HepG2 (cell line): ENCODE results near the gene PTPRCAP. TPM values are rescaled to one million over a fixed set of nuclear protein-coding genes. Genes with fewer than 3 reads are reported as not detected.
A peak's percentile ranks its signal among the peaks of the same experiment; 100 is the strongest.

Experiments used
- AGO2 ChIP-seq: fragments of 200-400 bp; formaldehyde crosslinking; optimal IDR thresholded peaks from 2 replicates; pipeline ENCODE3; 2017; ENCODE audit warnings: mild to moderate bottlenecking, low read depth, low read length, moderate library complexity
- ELF3 ChIP-seq: IDR thresholded peaks from 2 replicates; pipeline ENCODE4 v1.6.1; 2016; ENCODE audit warnings: missing genetic modification reagents, missing compliant biosample characterization
- FOXJ3 ChIP-seq: sonication (generic); formaldehyde crosslinking; IDR thresholded peaks from 2 replicates; pipeline ENCODE4 v1.4.0; 2020; ENCODE audit warnings: missing genetic modification reagents, mild to moderate bottlenecking, borderline replicate concordance
- HNF4A ChIP-seq: sonication (generic); formaldehyde crosslinking; IDR thresholded peaks from 2 replicates; pipeline ENCODE4 v1.4.0; 2020; ENCODE audit warnings: missing genetic modification reagents
- HNRNPH1 ChIP-seq: fragments of 200-400 bp; formaldehyde crosslinking; optimal IDR thresholded peaks from 2 replicates; pipeline ENCODE3; 2017; ENCODE audit warnings: mild to moderate bottlenecking, low read depth, low read length
- HNRNPK ChIP-seq: fragments of 200-400 bp; formaldehyde crosslinking; IDR thresholded peaks from 2 replicates; pipeline ENCODE4 v1.6.1; 2018; ENCODE audit warnings: low read length, low read depth, moderate library complexity, mild to moderate bottlenecking; ENCODE audit not compliant: poor library complexity, severe bottlenecking
- MEIS1 ChIP-seq: sonication (generic); formaldehyde crosslinking; IDR thresholded peaks from 2 replicates; pipeline ENCODE4 v1.9.0; 2021; ENCODE audit warnings: mild to moderate bottlenecking, missing genetic modification reagents, moderate library complexity, borderline replicate concordance
- PAF1 ChIP-seq: IDR thresholded peaks from 2 replicates; pipeline ENCODE4 v1.6.1; 2016; ENCODE audit warnings: missing genetic modification reagents, missing compliant biosample characterization
- PLRG1 ChIP-seq: fragments of 450-650 bp; conservative IDR thresholded peaks from 2 replicates; pipeline ENCODE4 v1.6.1; 2016
- RELA ChIP-seq: sonication (generic); formaldehyde crosslinking; IDR thresholded peaks from 2 replicates; pipeline ENCODE4 v1.4.0; 2020; ENCODE audit warnings: missing genetic modification reagents
- ZBTB26 ChIP-seq: IDR thresholded peaks from 2 replicates; pipeline ENCODE4 v1.6.1; 2016; ENCODE audit warnings: missing compliant biosample characterization, missing genetic modification reagents, borderline replicate concordance
- ZBTB4 ChIP-seq: sonication (generic); formaldehyde crosslinking; IDR thresholded peaks from 2 replicates; pipeline ENCODE4 v1.4.0; 2020; ENCODE audit warnings: missing genetic modification reagents, mild to moderate bottlenecking, borderline replicate concordance
- ZBTB7B ChIP-seq: sonication (generic); formaldehyde crosslinking; IDR thresholded peaks from 2 replicates; pipeline ENCODE4 v1.4.0; 2020; ENCODE audit warnings: missing genetic modification reagents
- ZMYM2 ChIP-seq: sonication (generic); formaldehyde crosslinking; IDR thresholded peaks from 2 replicates; pipeline ENCODE4 v1.8.0; 2022; ENCODE audit warnings: mild to moderate bottlenecking, missing genetic modification reagents
- ZNF251 ChIP-seq: sonication (generic); formaldehyde crosslinking; IDR thresholded peaks from 2 replicates; pipeline ENCODE4 v1.9.0; 2021; ENCODE audit warnings: mild to moderate bottlenecking, missing genetic modification reagents
- ZNF317 ChIP-seq: sonication (generic); formaldehyde crosslinking; IDR thresholded peaks from 2 replicates; pipeline ENCODE4 v1.5.0; 2020; ENCODE audit warnings: mild to moderate bottlenecking, missing genetic modification reagents
- ZNF333 ChIP-seq: sonication (generic); formaldehyde crosslinking; IDR thresholded peaks from 2 replicates; pipeline ENCODE4 v1.4.0; 2020; ENCODE audit warnings: mild to moderate bottlenecking, missing genetic modification reagents, borderline replicate concordance
- ZSCAN21 ChIP-seq: sonication (generic); formaldehyde crosslinking; IDR thresholded peaks from 2 replicates; pipeline ENCODE4 v1.8.0; 2022; ENCODE audit warnings: mild to moderate bottlenecking, missing genetic modification reagents, moderate library complexity, borderline replicate concordance
- polyA plus RNA-seq, 8 experiments: library from polyadenylated mRNA; depleted of rRNA in 3 of 8; stranded (reverse) in 7 of 8; unstranded in 1 of 8; fragments of >200 nt; fragmentation: Illumina TruSeq in 4 of 8; extraction: Trizol in 4 of 8; gene quantifications; 2 replicates each; pipeline versions ENCODE4 v1.2.1 to v1.2.3, GENCODE V29; 2011 to 2016; ENCODE audit warnings: low read depth in 4 of 8, missing spikeins in 1 of 8, mixed read lengths in 1 of 8; ENCODE audit not compliant: insufficient read depth in 1 of 8
- total RNA-seq, 5 experiments: library from RNA; depleted of rRNA; stranded (reverse); fragments of >200 nt; fragmentation: Illumina TruSeq; extraction: Trizol; gene quantifications; 2 replicates each; pipeline ENCODE4 v1.2.3, GENCODE V29; 2016; ENCODE audit warnings: low read depth in 1 of 5
- TF ChIP-seq, protein P1 (sequence below): sonication (generic); formaldehyde crosslinking; IDR thresholded peaks from 2 replicates; pipeline ENCODE4 v1.4.0; 2020; ENCODE audit warnings: missing genetic modification reagents, borderline replicate concordance
- TF ChIP-seq, protein P2 (sequence below): IDR thresholded peaks from 2 replicates; pipeline ENCODE4 v1.6.1; 2012; ENCODE audit warnings: inconsistent platforms

Gene PTPRCAP
- total and polyA plus RNA-seq, 2 of the 13 experiments (the other 11 are each of a cell fraction or from before 2014, with no cell fraction given), result 0.60 to 0.70 TPM

DNA sequence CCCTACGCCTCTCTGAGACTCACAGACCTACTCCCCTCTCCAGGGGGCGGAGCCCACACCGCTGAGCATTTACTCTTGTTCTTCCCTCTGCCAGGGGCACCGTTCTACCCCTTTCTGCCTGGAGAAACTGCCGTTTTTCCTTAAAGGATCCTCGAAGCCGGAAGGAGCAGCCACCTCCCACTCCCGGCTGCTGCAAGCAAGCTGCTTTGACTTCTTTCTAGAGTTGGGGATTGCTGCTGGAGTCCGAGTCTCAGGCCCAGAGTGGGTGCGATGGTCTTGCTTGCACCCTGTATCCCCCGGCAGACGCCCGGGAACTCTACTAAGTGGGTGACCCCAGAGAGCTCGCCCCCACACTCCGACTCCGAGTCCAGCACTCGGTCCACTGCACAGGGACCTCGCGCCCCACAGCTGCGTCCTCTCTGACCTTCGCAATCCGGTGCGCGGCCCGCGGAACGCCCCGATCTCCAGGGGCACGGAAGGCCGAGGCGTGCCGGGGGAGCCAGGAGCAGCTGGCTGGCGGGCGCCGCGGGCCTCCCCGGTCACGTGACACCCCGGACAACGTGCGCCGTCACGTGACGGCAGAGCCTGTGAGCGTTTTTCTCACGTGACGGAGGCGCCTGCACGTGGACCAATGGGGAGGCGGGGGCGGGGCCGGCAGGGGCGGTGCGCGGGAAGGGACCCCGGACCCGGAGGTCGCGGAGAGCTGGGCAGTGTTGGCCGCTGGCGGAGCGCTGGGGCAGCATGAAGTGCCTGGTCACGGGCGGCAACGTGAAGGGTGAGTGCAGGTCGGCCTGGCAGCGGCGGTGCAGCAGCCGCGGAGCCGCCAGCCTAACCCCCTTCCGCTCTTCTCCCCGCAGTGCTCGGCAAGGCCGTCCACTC, 45.9 kb downstream of the PTPRCAP start, which contains the start of gene RAD9A (continued):
- TF ChIP-seq ELF3 (CRISPR knock-in tag) (peak; percentile 68), FOXJ3 (CRISPR knock-in tag) (no peak), HNF4A (CRISPR knock-in tag) (peak; percentile 26; the same call in 1 of the 2 replicates), ZBTB7B (CRISPR knock-in tag) (peak; percentile 77; the same call in 1 of the 2 replicates), RELA (CRISPR knock-in tag) (0 out of 2 replicates have a peak, but pooled peaks have one; percentile 71), ZBTB26 (0 out of 2 replicates have a peak, but pooled peaks have one; percentile 26), PAF1 (CRISPR knock-in tag) (no peak), ZNF251 (CRISPR knock-in tag) (no peak), ZNF333 (CRISPR knock-in tag) (no peak), MEIS1 (CRISPR knock-in tag) (peak; percentile 78), ZNF317 (CRISPR knock-in tag) (peak; percentile 84), ZBTB4 (no peak), ZMYM2 (0 out of 2 replicates have a peak, but pooled peaks have one; percentile 44), HNRNPK (peak; percentile 64), ZSCAN21 (CRISPR knock-in tag) (peak; percentile 96), AGO2 (no peak), HNRNPH1 (no peak), PLRG1 (no peak)
- TF ChIP-seq, protein P1, sequence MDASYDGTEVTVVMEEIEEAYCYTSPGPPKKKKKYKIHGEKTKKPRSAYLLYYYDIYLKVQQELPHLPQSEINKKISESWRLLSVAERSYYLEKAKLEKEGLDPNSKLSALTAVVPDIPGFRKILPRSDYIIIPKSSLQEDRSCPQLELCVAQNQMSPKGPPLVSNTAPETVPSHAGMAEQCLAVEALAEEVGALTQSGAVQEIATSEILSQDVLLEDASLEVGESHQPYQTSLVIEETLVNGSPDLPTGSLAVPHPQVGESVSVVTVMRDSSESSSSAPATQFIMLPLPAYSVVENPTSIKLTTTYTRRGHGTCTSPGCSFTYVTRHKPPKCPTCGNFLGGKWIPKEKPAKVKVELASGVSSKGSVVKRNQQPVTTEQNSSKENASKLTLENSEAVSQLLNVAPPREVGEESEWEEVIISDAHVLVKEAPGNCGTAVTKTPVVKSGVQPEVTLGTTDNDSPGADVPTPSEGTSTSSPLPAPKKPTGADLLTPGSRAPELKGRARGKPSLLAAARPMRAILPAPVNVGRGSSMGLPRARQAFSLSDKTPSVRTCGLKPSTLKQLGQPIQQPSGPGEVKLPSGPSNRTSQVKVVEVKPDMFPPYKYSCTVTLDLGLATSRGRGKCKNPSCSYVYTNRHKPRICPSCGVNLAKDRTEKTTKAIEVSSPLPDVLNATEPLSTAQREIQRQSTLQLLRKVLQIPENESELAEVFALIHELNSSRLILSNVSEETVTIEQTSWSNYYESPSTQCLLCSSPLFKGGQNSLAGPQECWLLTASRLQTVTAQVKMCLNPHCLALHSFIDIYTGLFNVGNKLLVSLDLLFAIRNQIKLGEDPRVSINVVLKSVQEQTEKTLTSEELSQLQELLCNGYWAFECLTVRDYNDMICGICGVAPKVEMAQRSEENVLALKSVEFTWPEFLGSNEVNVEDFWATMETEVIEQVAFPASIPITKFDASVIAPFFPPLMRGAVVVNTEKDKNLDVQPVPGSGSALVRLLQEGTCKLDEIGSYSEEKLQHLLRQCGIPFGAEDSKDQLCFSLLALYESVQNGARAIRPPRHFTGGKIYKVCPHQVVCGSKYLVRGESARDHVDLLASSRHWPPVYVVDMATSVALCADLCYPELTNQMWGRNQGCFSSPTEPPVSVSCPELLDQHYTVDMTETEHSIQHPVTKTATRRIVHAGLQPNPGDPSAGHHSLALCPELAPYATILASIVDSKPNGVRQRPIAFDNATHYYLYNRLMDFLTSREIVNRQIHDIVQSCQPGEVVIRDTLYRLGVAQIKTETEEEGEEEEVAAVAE (CRISPR knock-in tag), result peak; percentile 20; the same call in 1 of the 2 replicates
- TF ChIP-seq, protein P2, sequence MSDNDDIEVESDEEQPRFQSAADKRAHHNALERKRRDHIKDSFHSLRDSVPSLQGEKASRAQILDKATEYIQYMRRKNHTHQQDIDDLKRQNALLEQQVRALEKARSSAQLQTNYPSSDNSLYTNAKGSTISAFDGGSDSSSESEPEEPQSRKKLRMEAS, result peak; percentile 99
